Vagina (tissue), 2 donors: ENCODE results near the gene ATL1. TPM values are rescaled to one million over a fixed set of nuclear protein-coding genes. Genes with fewer than 3 reads are reported as not detected.

Source experiments
- DNase-seq, 2 donors: peaks; one replicate each; pipeline ENCODE4 v3.0.0-alpha.2; 2017; ENCODE audit errors: extremely low spot score in 2 of 2
- H3K27ac ChIP-seq: fragments of 200-600 bp; sonication (generic); one replicate; pipeline ENCODE4 v1.5.1; 2019
- H3K27me3 ChIP-seq: fragments of 200-600 bp; sonication (generic); one replicate; pipeline ENCODE4 v1.5.1; 2019
- H3K36me3 ChIP-seq, 2 donors: fragments of 200-600 bp; sonication (generic); one replicate each; pipeline ENCODE4 v1.5.1; 2017 to 2019
- H3K4me1 ChIP-seq: fragments of 200-600 bp; sonication (generic); one replicate; pipeline ENCODE4 v1.5.1; 2019
- H3K4me3 ChIP-seq, 2 donors: fragments of 200-600 bp; sonication (generic); 1 replicate in 1 of 2; 2 replicates in 1 of 2; pipeline ENCODE4 v1.5.1; 2016 to 2019
- H3K9me3 ChIP-seq: fragments of 200-600 bp; sonication (generic); one replicate; pipeline ENCODE4 v1.5.1; 2019
- CTCF ChIP-seq, 3 experiments: fragments of 450-650 bp in 2 of 3; fragments of 200-600 bp in 1 of 3; sonication (generic) in 1 of 3; IDR thresholded peaks; one replicate each; pipeline ENCODE4 v1.5.1; 2017 to 2019; ENCODE audit warnings: antibody characterized with exemption in 3 of 3, mild to moderate bottlenecking in 2 of 3, moderate library complexity in 2 of 3
- POLR2A ChIP-seq, 2 donors: fragments of 450-650 bp; IDR thresholded peaks; one replicate each; pipeline ENCODE4 v1.6.1; 2017; ENCODE audit warnings: antibody characterized with exemption in 2 of 2, mild to moderate bottlenecking in 2 of 2, moderate library complexity in 2 of 2
- POLR2AphosphoS5 ChIP-seq, 2 donors: sonication (generic); formaldehyde crosslinking; IDR thresholded peaks; one replicate each; pipeline ENCODE4 v1.9.0; 2017; ENCODE audit warnings: antibody characterized with exemption in 2 of 2, mild to moderate bottlenecking in 2 of 2, low read depth in 1 of 2; ENCODE audit not compliant: insufficient read depth in 1 of 2
- intact Hi-C: fragments of 100-400 bp; cut with DNase I; formaldehyde crosslinking; loops from one replicate; pipeline ENCODE4 v1.15.1; 2023
- total RNA-seq: library from RNA; depleted of rRNA; stranded (reverse); fragments of >200 nt; gene quantifications from one replicate; pipeline ENCODE4 v1.2.3, GENCODE V29; 2016

The ATL1 gene
- total RNA-seq, 1 donor from 2014 or later, result 6.9 TPM

- peaks cover 21% of the 10 kb centered on the region for H3K4me1 ChIP-seq
- no peak for TF ChIP-seq CTCF (IDR thresholded peaks at IDR 0.05)
- no peak for TF ChIP-seq POLR2AphosphoS5 (IDR thresholded peaks at IDR 0.05; ENCODE audit: insufficient read depth in 1 of 2, low read depth in 1 of 2)
- TF ChIP-seq POLR2A (IDR thresholded peaks at IDR 0.05), result no peak
- H3K27ac ChIP-seq, result no peak overlapping the region
- H3K9me3 ChIP-seq, result no peaks in the 10 kb centered on the region
- H3K27me3 ChIP-seq, result no peaks in the 10 kb centered on the region
- no peak overlapping the region for H3K4me3 ChIP-seq
- intact Hi-C loops, result no loop called here
- H3K36me3 ChIP-seq, result no peaks in the 10 kb centered on the region
- DNase-seq, result no peak
These were observed 109.6 kb downstream of the ATL1 start for GRCh38 chr14:50669441-50669986.

GRCh38 chr14:50670196-50670865 lies 110.4 kb downstream of the ATL1 start:
- Histone ChIP-seq H3K4me1 (peaks cover 19% of the 10 kb centered on the region), H3K27ac (no peak overlapping the region), H3K9me3 (no peaks in the 10 kb centered on the region), H3K36me3 (no peaks in the 10 kb centered on the region), H3K4me3 (no peak overlapping the region), H3K27me3 (no peaks in the 10 kb centered on the region)
- TF ChIP-seq POLR2AphosphoS5 (IDR thresholded peaks at IDR 0.05; ENCODE audit: insufficient read depth in 1 of 2, low read depth in 1 of 2) (no peak), CTCF (IDR thresholded peaks at IDR 0.05) (no peak), POLR2A (IDR thresholded peaks at IDR 0.05) (no peak)
- DNase-seq, result no peak
- intact Hi-C loops, result no loop called here

- H3K4me3 ChIP-seq, result no peak overlapping the region
- no peaks in the 10 kb centered on the region for H3K27me3 ChIP-seq
- H3K4me1 ChIP-seq, result peaks cover 19% of the 10 kb centered on the region
- no peak overlapping the region for H3K27ac ChIP-seq
- intact Hi-C loops, result no loop called here
- H3K9me3 ChIP-seq, result no peaks in the 10 kb centered on the region
- no peaks in the 10 kb centered on the region for H3K36me3 ChIP-seq
- TF ChIP-seq POLR2A (IDR thresholded peaks at IDR 0.05) (no peak), POLR2AphosphoS5 (IDR thresholded peaks at IDR 0.05; ENCODE audit: insufficient read depth in 1 of 2, low read depth in 1 of 2) (no peak)
- DNase-seq, result no peak
These were observed 110.9 kb downstream of the ATL1 start for GRCh38 chr14:50670866-50671256.

- intact Hi-C loops, result no loop called here
- Histone ChIP-seq H3K27ac (no peak overlapping the region), H3K27me3 (no peaks in the 10 kb centered on the region), H3K36me3 (no peaks in the 10 kb centered on the region), H3K4me3 (no peak overlapping the region), H3K4me1 (no peaks in the 10 kb centered on the region), H3K9me3 (no peaks in the 10 kb centered on the region)
- no peak for DNase-seq
- TF ChIP-seq POLR2AphosphoS5 (IDR thresholded peaks at IDR 0.05; ENCODE audit: insufficient read depth in 1 of 2, low read depth in 1 of 2), result no peak
- no peak for TF ChIP-seq POLR2A (IDR thresholded peaks at IDR 0.05)
- no peak for TF ChIP-seq CTCF (IDR thresholded peaks at IDR 0.05)
These were observed 115.7 kb downstream of the ATL1 start for GRCh38 chr14:50675597-50675996.

GRCh38 chr14:50676814-50677516 lies 117.0 kb downstream of the ATL1 start:
- no peak for DNase-seq
- TF ChIP-seq POLR2AphosphoS5 (IDR thresholded peaks at IDR 0.05; ENCODE audit: insufficient read depth in 1 of 2, low read depth in 1 of 2) (no peak), CTCF (IDR thresholded peaks at IDR 0.05) (no peak), POLR2A (IDR thresholded peaks at IDR 0.05) (no peak)
- intact Hi-C loops, result no loop called here
- Histone ChIP-seq H3K9me3 (no peaks in the 10 kb centered on the region), H3K4me3 (no peak overlapping the region), H3K27me3 (no peaks in the 10 kb centered on the region), H3K27ac (no peak overlapping the region), H3K36me3 (no peaks in the 10 kb centered on the region), H3K4me1 (no peaks in the 10 kb centered on the region)
